Fibroblast of upper back skin (primary cell): ENCODE data around the gene OR7E24.
A peak's percentile ranks its signal among the peaks of the same experiment; 100 is the strongest.
"Not testable (repeated sequence)": the region's sequence is repeated elsewhere in the genome, so short reads cannot be mapped to it uniquely, and the experiment has no call there.

Experiments
- DNase-seq: peaks from one replicate; pipeline ENCODE4 v3.0.0-alpha.2; 2013

OR7E24 gene

DNA sequence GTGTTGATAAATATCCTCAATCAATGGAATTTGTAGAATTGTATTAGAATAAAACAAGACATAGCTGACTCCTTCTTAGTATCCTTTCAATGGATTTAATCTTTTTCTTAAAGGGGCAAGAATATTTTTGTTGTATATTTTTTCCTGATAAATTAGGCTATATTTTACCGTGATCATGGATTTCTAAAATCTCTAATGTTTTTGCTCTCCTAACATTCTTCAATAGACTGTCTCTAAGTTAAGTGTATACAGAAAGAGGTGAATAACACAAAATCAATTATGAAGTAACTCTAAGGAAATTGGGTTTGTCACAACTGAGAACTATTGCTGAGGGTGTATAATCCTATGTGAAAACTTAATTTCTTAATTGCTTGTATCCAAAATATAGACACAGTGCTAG is at the start of gene OR7E24:
Gene OR7E24 (plus strand): TSS at position 301 of the 400 bp plus-strand sequence. CDS start 114 bp downstream, outside the sequence.
- no peak for DNase-seq

DNA sequence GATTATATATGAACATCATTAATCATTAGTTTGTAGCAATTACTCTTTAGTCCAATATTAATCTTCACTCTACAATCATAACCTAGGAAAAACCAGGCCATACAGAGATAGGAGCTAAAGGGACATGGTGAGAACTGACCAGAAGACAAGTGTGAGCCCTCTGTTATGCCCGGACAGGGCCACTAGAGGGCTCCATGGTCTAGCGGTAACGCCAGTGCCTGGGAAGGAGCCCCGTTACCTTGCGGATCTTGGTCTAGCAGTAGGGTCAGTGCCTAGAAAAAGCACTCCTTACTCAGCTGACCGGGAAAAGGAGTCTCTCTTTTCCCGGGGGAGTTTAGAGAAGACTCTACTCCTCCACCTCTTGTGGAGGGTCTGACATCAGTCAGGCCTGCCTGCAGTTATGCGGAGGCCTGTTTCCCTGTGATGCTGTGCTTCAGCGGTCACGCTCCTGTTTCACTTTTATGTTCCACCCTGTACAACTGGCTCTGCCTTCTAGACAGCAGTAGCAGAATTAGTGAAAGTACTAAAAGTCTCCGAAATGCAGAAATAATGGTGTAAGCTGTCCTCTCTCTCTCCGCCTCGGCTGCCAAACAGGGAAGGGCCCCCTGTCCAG is 45.1 kb upstream of the OR7E24 start:
- DNase-seq = peak; percentile 60

DNA sequence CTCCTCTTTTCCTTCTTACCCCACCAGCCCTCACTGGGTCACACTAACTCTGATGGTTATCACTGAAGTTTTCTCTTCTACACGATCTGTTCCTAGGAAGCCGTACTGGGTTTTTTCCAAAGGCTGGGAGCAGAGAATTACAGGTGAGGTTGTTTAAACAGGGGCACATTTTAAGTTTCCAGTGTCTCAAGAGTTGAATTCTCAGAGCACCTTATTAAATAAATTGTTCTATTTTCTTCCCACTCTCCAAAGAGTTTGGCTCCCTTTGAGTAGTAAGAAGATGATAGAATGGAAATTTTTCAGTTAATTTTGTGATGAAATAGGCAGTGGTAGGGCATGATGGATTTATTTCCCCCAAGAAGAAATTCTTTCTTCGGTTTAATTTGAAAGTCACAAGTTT is 31.2 kb upstream of the OR7E24 start, which contains the start of gene OR7D4:
Gene OR7D4 (minus strand): TSS at position 101 of the 400 bp plus-strand sequence. CDS start 4,752 bp downstream, outside the sequence.
- DNase-seq = no peak

DNA sequence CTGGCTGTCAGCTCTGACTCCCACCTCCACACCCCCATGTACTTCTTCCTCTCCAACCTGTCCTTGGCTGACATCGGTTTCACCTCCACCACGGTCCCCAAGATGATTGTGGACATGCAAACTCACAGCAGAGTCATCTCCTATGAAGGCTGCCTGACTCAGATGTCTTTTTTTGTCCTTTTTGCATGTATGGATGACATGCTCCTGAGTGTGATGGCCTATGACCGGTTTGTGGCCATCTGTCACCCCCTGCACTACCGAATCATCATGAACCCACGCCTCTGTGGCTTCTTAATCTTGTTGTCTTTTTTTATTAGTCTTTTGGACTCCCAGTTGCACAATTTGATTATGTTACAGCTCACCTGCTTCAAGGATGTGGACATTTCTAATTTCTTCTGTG is 506 bp downstream of the OR7E24 start:
- DNase-seq = no peak

DNA sequence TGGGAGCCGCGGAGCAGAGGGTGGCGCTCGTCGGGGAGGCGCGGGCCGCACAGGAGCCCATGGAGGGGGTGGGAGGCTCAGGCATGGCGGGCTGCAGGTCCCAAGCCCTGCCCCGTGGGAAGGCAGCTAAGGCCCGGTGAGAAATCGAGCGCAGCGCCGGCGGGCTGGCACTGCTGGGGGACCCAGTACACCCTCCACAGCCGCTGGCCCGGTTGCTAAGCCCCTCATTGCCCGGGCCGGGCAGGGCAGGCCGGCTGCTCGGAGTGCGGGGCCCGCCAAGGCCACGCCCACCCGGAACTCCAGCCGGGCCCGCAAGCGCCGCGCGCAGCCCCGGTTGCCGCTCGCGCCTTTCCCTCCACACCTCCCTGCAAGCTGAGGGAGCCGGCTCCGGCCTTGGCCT is 32.8 kb downstream of the OR7E24 start:
- not testable (repeated sequence) for DNase-seq

DNA sequence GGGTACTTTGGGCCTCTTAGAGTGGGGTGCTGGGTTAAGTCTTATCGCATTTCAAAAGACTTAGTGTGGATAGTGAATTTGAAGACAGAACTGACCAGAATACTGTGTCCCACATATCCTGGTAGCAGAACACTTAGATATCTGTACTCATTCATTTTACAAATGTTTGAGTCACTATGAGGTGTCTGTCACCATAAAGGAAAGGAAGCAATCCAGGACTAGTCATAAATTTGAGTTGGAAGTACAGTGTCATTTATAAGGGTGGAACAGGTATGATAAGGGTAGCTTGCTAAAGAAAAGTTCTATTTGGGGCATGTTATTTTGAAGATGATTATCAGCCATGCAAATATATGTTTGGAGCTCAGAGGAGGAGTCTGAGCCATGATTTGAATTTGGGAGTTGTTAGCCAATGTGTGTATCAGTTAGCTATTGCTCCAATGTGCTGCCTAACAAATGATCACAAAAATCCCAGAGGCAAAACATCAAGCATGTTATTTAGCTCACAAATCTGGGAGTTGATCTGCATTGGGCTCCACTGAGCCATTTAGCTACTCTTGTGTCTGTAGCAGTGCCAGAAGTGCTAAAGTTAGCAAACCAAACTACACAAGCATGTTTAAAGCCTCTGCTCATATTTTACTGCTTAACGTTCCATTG is 38.6 kb downstream of the OR7E24 start:
- DNase-seq = no peak

DNA sequence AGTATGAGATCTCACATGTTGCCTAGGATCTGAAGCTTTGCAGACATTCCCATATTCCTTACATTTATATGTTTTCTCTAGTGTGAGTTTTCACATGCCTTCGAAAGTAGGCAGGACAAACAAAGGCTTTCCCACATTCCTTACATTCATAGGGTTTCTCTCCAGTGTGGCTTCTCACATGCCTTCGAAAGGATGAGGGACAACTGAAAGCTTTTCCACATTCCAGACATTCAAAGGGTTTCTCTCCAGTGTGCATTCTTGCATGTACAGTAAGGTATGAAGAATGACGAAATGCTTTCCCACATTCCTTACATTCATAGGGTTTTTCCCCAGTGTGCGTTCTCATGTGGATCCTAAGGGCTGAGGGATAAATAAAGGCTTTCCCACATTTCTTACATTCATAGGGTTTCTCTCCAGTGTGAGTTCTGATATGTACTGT is 44.7 kb downstream of the OR7E24 start:
- DNase-seq = peak; percentile 6

DNA sequence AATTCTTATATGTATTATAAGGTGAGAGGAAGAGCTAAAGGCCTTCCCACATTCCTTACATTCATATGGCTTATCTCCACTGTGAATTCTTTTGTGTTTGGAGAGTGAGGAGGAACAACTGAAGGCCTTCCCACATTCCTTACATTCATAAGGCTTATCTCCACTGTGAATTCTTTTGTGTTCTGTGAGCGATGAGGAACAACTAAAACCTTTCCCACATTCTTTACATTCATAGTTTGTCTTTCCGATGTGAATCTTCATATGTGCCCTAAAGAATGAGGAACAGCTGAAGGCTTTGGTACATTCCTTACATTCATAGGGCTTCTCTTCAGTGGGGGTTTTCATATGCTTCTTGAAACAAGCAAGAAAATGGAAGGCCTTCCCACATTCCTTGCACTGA is 45.6 kb downstream of the OR7E24 start:
- no peak for DNase-seq
